Stimulated activated CD8-positive, alpha-beta memory T cell treated with anti-CD3 and anti-CD28 coated beads, Interleukin-15, amount 100 ng/mL, for 24 hours (primary cell): ENCODE data around the gene PTEN.

Experiments
- DNase-seq: peaks from one replicate; pipeline ENCODE4 v3.0.0-alpha.2; 2020; ENCODE audit warnings: low read depth

PTEN gene

DNA sequence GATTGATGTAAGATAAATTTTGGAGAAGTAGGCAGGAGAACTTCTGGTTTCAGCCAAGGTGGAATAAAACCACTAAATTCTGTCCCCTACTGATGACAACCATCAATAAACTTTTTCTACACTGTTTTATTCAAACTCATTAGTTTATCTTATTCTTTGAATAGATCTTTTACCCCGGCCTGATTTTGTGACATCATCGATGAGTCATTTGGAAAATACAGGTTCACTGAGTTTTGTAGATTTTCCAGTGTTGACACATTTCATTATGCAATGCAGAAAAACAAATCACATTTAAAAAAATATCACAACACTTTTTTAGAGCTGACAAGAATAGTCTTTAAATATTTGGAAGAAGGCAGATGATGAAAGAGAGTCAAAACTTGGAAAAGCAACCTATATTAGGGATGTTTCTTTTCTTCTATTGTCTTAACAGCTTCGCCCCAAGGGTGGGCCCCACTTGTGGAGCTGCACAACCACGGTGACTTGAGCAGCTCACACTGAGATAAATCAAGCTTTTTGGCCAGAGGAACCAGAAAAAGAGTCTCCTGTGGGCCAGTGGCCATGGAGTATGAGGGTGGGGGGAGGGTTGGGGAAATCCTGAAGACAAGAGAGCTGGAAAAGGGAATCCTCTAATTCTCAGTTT, 112.8 kb downstream of the PTEN start:
- no peak for DNase-seq

DNA sequence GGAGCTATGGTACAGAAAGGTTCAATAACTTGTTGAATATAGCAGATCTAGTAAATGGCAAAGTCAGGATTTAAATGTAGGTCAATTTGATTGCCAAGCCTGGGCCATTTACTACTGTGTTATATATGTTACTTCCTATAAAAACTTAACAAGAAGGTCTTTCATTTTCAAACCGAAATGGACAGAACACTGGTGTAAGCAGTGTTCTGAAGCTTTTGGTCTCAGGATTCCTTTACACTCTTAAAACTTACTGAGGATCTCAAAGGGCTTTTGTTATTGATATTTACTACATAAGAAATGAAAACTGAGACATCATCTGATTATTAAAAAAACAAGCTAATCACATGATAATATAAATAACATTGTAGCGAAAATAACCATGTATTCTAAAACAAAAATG, 114.7 kb downstream of the PTEN start:
- no peak for DNase-seq

DNA sequence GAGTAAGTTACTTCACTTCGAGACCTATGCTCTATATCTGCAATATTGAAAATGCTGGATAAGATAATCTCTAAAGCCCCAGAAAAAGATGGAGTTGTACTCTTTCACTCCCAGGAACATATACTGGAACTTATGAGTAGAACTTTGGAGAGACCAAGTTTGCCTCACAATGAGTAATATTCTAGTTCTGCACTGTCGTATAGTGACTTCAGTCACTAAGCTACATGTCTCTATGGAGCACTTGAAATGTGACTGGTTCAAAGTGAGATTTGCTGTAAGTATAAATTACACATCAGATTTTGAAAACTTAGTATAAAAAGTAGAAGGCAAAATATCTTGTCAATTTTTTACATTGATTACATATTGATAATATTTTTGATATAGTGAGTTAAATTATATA, 116.4 kb downstream of the PTEN start:
- DNase-seq, result no peak

DNA sequence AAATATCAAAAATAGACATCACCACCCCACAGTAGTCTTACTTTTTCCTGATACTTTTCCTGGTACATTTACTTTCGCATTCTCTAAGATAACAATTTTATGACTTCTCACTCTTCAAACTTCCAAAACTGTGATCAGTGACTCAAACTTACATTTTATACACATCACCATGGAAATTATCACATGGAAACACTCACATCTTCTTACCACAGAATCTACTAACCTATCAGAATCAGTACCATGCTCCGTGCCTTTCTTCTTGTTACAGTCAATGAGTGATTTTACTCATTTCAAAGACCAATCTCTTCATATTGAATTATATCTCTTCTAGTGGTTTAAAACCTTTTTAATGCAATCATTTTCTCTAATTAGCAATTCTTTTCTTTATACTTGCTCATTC, 120.3 kb downstream of the PTEN start:
- no peak for DNase-seq

DNA sequence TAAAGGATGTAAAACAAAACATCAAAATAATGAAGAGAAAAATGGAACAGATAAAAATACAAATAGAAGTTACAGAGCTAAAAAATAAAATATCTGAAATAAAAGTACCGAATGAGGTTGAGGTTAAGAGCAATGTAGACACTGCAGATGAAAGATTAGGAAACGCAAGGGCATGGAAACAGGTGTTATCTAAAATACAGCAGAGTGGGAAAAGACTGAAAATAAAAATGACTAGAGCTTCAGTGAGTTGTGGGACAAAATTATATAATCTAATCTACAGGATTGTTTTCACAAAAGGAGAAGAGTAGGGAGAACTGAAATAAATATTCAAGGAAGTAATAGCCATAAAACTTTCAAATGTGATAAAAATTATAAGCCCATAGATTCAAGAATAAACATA, 123.8 kb downstream of the PTEN start:
- no peak for DNase-seq

DNA sequence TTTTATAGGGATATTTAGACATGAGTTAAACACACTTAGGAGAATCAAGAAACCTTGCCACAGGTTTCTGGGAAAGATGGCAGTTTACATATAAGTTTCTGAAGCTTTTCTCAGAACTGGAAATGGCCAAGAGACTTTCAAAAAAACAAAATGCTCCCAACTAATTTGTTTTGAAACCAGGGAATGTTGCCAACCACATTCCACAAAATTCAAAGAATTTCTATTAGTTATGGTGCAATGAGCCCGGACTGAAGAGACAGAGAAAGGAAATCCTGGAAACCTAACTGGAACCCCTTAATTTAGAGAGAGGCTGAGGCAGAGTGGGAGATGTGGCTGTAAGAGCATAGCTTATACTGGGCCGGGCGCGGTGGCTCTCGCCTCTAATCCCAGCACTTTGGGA, 128.5 kb downstream of the PTEN start:
- no peak for DNase-seq

DNA sequence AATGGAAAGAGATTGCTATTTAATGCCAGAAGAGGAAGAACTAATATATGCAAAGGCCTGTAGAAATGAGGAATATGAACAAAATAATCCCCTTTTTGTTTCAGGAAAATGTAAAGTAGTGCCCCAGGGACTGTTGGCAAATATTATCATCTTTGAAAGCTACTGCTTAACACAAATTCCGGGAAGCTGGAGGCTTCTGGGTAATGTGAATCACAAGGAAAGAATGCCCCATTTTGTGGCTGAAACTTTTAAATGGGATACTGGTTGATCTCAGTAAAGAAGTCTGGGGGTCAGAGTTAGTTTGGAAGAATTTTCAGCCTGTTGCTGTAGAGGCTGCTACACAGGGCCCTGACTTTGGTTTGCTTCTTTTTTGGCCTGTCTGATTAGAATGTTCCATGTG, 141.0 kb downstream of the PTEN start:
- no peak for DNase-seq

DNA sequence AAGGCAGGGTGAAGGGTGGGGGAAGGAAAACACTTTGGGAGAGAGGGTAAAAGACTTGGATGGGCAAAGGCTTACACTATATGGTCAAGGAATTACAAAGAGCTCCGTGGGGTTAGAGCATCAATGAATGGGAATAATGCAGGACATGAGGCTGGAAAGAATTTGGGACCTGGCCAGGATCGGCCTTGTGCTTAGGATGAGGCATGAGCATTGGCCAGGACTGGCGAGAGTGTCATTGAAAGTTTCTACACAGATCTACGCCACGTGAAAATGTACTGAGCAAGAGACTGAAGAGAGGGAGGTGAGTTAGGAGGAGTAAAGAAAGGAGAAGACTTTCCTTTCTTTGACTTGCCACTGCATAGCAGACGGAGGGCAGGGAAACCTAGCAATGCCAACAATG, 142.8 kb downstream of the PTEN start:
- no peak for DNase-seq

DNA sequence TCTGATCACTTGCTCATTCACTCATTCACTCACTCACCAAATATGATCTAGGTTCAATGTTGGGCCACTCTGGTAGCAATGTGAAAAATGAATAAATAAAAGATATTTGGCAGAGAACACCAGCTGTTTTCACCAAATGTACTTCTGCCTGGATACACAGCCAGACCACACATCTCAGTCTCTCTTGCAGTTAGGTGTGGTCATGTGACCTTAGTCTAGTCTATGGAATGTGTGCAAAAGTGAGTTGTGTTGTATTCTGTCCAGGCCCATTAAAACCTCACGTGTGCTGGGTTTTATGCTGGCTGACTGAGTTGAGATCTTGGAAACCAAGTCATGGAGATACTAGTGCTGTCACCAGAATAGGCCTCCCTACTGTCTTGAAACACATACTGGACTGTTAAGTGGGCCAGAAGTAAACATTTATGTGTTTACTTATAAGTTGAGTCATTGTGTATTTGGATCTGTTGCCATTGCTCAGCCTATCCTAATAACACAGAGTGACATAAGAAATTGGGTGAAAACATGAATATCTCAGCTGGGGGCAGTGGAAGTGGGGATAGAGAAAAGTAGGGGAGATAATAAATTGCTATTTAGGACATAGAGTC, 145.5 kb downstream of the PTEN start:
- no peak for DNase-seq

DNA sequence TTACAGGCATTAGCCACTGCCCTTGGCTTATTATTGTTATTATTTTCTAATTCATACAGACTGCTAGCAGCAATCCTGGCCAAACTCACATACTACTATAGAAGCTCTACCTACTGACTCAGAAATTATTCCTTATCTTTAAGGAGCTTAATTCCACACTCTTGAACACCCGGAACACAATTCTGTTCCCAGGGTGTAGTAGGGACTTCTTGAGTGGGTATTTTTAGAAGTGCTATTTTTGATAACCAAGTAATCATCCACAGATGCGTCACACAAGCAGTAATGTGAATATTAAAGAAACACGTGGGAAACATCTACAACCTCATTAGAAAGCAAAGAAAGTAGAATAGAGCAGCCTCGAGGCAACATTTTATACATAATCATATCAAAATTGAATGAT, 149.2 kb downstream of the PTEN start:
- no peak for DNase-seq

DNA sequence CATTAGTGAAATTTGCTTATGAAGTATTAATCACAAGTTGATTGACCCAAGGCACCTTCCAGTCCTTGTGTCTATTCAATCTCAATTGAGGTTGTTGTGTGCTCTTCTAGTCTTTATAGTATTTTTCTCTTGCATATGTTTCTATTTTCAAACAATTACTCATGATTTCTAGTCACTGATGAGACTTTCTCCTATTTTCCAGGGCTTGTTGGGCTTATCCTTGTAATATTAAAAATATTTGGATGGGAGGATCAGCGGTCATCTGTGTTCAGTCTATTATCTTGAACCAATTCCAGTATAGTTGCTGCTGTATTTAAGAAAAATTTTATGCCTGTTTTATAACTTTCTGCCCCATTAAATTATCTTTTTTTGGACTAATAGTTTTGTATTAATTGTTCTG, 154.4 kb downstream of the PTEN start:
- DNase-seq, result no peak

DNA sequence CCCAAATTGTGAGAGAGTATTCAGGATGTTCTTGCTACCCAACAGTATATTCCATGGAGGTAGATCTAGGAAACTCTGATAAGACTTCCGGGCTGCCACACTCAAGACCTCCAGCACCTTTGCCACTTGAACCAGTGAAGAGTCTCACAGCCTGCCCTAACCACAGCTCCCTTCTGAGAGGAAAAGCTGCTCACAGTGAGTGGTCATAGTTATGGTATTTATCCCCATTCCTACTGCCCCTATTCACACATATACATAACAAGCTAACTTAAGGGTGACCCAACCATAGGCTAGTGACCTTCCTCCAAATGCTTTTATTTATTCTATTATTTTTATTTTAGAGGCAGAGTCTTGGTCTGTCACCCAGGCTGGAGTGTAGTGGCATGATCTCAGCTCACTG, 156.3 kb downstream of the PTEN start:
- no peak for DNase-seq
